Activated naive CD4-positive, alpha-beta T cell treated with anti-CD3 and anti-CD28 coated beads, Interleukin-2, amount 50 U/mL, for 72 hours (primary cell): ENCODE results near the gene PHLDA1. TPM values are rescaled to one million over a fixed set of nuclear protein-coding genes. Genes with fewer than 3 reads are reported as not detected.
A peak's percentile ranks its signal among the peaks of the same experiment; 100 is the strongest.
"Not testable (repeated sequence)": the region's sequence is repeated elsewhere in the genome, so short reads cannot be mapped to it uniquely, and the experiment has no call there.

Experiments
- ATAC-seq, 2 donors: fragments of 150-1000 bp; cut with Tn5 transposase; 2 replicates each; pipeline ENCODE4 v1.10.0; 2021; ENCODE audit warnings: mild to moderate bottlenecking in 2 of 2, moderate library complexity in 2 of 2
- DNase-seq, 2 donors: peaks; one replicate each; pipeline ENCODE4 v3.0.0; 2021 to 2022; ENCODE audit warnings: low spot score in 2 of 2
- H3K27ac Mint-ChIP-seq, 2 donors: one replicate each; pipeline ENCODE4 v1.8.0; 2022; ENCODE audit warnings: mild to moderate bottlenecking in 2 of 2, mixed read lengths in 2 of 2
- H3K36me3 Mint-ChIP-seq, 2 donors: one replicate each; pipeline ENCODE4 v1.8.0; 2022; ENCODE audit warnings: mixed read lengths in 2 of 2
- H3K9me3 Mint-ChIP-seq, 2 donors: one replicate each; pipeline ENCODE4 v1.8.0; 2022; ENCODE audit warnings: mixed read lengths in 2 of 2
- total RNA-seq, 2 donors: library from RNA; stranded (reverse); gene quantifications; one replicate each; pipeline ENCODE4 v1.2.3, GENCODE V29; 2022

Gene PHLDA1
- total RNA-seq, 2 donors from 2014 or later: 5.5 to 15.1 TPM

DNA sequence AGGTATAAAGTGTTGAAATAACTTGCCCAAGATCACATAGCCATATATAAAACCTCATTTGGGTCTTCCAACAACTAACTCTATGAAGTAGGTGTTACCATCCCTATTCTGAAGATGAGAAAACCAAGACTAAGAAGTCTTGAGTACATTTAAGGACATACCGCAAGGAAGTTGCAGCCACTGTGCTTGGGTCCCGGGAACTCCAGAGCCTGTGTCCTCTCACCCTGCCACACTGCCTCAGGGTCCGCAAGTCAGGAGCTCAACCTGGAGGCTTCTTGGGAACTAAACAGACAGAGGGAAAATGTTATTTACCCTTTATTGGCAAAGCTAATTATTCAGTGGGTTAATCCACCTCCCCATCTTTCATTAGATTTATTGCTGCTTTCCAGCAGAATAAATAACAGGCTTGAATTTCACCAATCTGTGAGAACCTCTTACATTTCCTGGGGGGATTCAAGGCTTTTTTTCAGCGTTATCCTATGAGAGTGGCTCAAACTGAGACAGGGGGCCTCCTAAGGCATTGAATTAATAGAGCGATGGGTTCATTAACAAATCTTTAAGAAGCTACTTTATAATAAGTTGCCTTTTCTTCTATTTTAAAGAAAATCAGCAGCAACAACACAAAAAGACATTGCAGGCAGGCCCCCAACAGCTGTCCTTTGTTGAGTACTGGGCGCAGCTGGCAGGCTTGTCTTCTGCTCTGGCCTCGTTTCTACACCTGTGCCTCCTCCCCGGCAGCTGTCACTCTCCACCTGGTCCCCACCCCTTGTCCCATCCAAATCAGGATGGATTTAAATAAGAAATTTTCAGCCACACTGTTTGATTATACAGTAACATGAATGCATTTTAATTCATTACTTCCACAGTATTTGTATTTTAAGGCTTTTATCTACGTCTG is 25.3 kb downstream of the PHLDA1 start:
- H3K36me3 Mint-ChIP-seq: peaks cover 6% of the 10 kb centered on the region in 2 donors
- H3K9me3 Mint-ChIP-seq: peaks cover 0 to 6% of the 10 kb centered on the region in 2 donors
- ATAC-seq (no peak), DNase-seq (no peak)
- H3K27ac Mint-ChIP-seq: no peak overlapping the region

DNA sequence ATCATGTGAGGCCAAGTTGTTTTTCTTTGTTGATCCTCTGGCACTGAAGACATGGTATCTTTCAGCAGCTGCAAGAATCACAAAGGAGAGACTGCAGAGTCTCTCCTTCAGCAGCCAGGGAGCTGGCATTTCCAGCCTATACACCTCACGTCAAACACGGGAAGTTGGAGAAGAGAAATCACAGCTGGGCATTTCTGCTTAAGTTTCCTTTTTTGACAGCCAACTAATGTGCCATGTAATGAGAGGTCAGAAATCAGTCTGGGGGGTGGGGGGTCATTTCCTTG is 28.3 kb downstream of the PHLDA1 start:
- Mint-ChIP-seq H3K9me3 (peaks cover 0 to 6% of the 10 kb centered on the region in 2 donors), H3K27ac (no peak overlapping the region), H3K36me3 (peaks cover 6% of the 10 kb centered on the region in 2 donors)
- DNase-seq (no peak), ATAC-seq (no peak)

DNA sequence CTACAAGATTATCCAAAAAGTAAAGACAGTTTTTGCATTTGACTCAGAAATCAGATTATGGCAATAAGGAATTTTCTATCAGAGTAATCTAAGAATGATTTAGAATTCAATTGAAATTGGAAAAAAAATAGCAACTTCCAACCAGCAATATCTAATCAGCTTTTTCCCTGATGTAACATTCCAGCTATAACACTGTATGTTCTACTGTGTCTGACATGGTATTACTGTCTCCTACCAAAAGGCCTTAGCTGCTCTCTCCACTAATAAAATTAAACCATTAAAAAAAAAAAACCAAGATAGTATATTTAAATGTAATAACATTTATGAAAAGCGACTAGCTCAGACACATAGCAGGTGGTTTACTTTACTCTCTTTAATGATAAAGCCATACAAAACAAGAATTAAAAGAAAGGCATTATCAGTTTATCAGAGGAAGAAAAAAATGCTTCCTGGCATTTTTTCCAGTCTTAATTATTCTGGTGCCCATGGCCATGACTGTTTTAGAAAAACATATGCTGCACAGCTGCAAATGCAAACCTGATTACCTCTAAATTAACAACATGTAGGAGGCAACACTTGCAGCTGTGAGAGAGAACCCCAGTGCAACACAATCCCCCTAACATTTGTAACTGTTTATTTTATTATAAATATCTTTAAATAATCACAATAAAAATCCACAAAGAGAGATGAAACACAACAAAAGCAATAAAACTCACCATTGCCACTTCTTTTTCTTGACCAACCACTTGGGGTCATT is 28.8 kb downstream of the PHLDA1 start:
- peaks cover 6% of the 10 kb centered on the region in 2 donors for H3K36me3 Mint-ChIP-seq
- peaks cover 0 to 6% of the 10 kb centered on the region in 2 donors for H3K9me3 Mint-ChIP-seq
- DNase-seq (no peak), ATAC-seq (no peak)
- H3K27ac Mint-ChIP-seq: no peak overlapping the region

DNA sequence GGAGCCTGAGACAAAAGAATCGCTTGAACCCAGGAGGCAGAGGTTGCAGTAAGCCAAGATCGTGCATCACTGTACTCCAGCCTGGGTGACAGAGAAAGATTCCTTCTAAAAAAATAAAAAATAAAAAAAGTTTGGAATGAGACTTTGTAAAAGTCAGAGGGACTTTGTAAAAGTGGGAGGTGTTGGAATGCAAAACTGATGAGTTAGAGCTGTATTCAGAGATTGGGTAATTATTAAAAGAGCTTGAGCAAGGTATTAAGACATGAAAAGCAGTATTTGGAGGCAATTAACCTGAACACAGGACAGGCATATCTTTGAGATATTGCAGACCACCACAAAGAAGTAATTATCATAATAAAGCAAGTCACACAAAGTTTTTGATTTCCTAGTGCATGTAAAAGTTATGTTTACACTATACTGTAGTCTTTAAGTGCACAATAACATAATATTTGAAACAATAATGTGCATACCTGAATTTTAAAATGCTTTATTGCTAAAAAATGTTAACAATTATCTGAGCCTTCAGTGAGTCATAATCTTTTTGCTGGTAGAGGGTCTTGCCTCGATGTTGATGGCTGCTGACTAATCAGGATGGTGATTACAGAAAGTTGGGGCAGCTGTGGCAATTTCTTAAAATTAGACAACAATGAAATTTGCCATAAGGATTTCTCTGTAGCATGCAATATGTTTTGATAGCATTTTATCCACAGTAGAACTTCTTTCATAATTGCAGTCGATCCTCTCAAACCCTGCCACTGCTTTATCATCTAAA is 33.1 kb downstream of the PHLDA1 start:
- no peaks in the 10 kb centered on the region for H3K9me3 Mint-ChIP-seq
- H3K27ac Mint-ChIP-seq: no peak overlapping the region
- no peak for ATAC-seq
- no peak for DNase-seq
- no peaks in the 10 kb centered on the region for H3K36me3 Mint-ChIP-seq

DNA sequence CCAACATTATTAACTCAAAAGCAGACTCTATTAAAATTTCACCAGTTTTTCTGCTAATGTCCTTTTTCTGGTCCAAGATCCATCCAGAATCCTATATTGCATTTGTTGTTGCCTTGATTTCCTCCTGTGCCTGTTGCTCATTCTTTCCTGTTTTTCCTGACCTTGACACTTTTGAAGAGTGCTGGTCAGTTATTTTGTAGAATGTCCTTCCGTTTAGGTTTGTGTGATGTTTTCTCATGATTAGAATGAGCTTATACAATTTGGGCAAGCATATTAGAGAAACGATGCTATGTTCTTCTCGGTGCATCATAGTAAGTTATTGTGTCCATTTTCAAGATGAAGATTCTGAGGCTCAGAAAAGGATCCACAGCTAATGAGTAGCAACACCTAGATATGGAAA is 33.9 kb downstream of the PHLDA1 start:
- Mint-ChIP-seq H3K36me3 (no peaks in the 10 kb centered on the region), H3K27ac (no peak overlapping the region), H3K9me3 (no peaks in the 10 kb centered on the region)
- no peak for DNase-seq
- ATAC-seq: no peak

DNA sequence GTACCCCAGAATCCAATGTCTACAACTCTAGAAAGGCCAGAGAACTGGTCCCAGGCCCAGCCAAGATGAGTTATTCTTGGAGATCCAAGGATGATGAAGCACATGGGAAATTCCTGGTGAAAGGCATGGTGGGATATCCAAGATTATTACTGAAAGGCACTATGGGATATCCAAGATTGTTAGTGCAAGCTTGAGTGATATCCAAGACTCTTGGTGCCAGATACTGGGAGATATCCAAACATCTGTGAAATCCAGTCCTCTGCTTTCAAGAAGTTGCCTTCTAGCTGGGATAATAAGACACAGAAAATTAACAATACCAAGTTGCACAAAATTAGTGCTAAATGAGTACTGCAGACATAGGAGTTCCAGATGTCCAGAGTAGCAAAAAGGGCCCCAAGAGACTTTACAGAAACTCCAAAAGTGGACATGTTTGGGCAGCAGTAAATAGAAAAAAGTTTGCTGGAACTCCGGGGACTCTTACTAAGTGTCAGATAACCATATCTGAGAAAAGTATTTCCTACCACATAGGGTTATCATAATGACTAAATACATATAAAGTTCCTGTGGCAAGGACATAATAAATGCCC is 34.6 kb downstream of the PHLDA1 start:
- no peak for DNase-seq
- no peak overlapping the region for H3K27ac Mint-ChIP-seq
- peak in 1 of 2 donors; percentile 18 for ATAC-seq
- no peaks in the 10 kb centered on the region for H3K36me3 Mint-ChIP-seq
- H3K9me3 Mint-ChIP-seq: no peaks in the 10 kb centered on the region

DNA sequence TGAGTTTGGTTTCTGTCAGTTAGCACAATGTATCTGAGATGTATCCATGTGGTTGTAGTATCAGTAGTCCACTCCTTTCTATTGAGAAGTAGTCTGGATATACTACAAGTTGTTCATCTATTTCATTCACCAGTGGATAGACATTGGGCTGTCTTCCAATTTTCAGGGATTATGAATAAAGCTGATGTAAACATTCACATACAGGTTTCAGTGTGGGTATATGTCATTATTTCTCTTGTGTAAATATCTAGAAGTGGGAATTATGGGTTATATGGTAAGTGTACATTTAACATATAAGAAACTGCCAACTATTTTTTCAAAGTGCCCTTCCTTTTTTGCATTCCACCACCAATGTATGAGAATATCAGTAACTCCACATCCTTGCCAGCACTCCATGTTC is 35.9 kb downstream of the PHLDA1 start:
- Mint-ChIP-seq H3K36me3 (peaks cover 0 to under 1% of the 10 kb centered on the region in 2 donors), H3K9me3 (no peaks in the 10 kb centered on the region), H3K27ac (no peak overlapping the region)
- ATAC-seq: no peak
- no peak for DNase-seq

DNA sequence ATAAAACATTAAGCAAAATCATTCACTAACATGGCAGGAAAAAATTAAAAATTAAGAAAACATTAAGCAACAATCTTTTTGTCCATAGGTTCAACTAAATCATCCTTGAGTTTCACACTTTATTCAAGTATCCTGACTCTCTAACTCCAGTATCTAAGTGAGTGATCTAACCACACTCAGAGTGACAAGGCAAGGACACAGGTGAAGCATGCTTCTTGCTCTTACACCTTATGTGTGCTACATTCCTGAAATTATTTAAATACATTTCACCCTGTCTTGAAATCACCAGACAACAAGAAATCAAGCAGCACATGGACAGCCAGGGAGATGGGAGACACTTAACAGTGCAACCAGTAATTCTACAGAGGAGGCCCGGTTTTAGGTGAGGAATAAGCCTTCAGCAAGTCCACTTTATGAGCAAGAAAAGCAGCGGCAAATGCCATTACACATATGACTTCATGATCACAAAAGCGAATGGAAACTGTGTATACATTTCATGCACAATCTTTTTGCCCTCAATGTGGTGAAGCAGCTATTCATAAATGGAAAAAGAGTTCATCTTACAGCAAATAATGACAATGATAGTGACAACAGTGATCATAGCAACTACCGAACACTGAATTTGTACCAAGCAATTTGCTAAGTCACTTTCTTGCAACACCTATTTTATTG is 37.4 kb downstream of the PHLDA1 start:
- peaks cover 0 to 10% of the 10 kb centered on the region in 2 donors for H3K36me3 Mint-ChIP-seq
- peaks cover 0 to 7% of the 10 kb centered on the region in 2 donors for H3K9me3 Mint-ChIP-seq
- DNase-seq (peak in 1 of 2 donors; percentile 31), ATAC-seq (peak; percentile 81 to 94)
- H3K27ac Mint-ChIP-seq: peak overlapping the region; percentile 50 to 61

DNA sequence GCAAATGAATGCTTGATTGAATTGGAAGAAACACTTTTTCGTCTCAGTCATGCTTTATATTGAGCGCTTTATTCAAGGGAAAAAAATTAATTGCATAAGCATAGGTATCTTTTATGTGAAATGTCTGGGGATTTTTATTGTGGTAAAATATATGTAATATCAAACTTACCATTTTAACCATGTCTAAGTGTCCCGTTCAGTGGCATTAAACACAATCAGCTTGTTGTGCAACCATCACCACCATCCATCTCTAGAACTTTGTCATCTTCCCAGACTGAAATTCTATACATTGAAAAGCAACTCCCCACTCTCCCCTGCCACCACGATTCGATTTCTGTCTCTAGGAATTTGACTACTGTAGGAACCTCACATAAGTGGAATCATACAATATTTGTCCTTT is 39.8 kb downstream of the PHLDA1 start:
- ATAC-seq: no peak
- Mint-ChIP-seq H3K27ac (no peak overlapping the region), H3K36me3 (peaks cover 7 to 23% of the 10 kb centered on the region in 2 donors), H3K9me3 (peaks cover 11 to 12% of the 10 kb centered on the region in 2 donors)
- no peak for DNase-seq

DNA sequence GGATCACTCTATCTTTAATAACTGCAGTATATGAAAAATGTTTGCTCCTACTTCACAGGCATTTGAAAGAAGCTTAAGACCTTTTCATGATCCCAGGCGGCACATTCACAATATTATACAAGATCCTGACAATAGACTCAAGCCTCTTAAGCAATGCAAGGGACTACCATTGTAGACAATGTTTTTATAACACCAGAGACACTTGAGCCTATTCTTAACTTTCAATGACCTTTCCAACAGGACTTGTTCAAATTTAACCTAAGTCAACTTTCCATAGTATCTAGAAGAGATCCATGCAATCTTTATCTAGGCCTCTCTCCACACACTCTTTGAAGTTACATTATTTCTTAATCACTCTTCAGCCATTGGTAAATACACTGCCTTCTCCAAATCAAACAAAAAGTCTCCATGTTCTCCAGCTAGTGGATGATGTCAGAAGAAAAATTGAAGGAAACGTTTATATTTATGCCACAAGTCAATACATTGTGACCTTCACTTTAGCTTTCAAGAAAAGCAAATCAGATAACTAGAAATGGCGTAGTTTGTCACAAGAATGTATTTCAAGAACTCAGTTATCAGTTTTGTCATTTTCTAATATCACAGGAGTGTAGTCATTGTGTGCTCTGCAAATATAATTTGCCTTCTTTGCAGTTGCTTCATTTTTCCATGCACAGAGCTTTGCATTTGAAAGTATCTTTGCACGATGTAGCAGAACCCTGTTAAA is 41.2 kb downstream of the PHLDA1 start:
- H3K9me3 Mint-ChIP-seq: peaks cover 11 to 12% of the 10 kb centered on the region in 2 donors
- DNase-seq: no peak
- H3K27ac Mint-ChIP-seq: no peak overlapping the region
- no peak for ATAC-seq
- peaks cover 7 to 23% of the 10 kb centered on the region in 2 donors for H3K36me3 Mint-ChIP-seq

DNA sequence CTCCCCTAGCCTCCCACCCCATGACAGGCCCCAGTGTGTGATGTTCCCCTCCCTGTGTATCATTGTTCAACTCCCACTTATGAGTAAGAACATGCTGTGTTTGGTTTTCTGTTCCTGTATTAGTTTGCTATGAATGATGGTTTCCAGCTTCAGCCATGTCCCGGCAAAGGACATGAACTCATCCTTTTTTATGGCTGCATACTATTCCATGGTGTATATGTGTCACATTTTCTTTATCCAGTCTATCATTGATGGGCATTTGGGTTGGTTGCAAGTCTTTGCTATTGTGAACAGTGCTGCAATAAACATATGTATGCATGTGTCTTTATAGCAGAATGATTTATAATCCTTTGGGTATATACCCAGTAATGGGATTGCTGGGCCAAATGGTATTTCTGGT is 43.9 kb downstream of the PHLDA1 start:
- Mint-ChIP-seq H3K9me3 (peaks cover 11 to 12% of the 10 kb centered on the region in 2 donors), H3K36me3 (peaks cover 7 to 23% of the 10 kb centered on the region in 2 donors)
- not testable (repeated sequence) for DNase-seq, H3K27ac Mint-ChIP-seq
- ATAC-seq: peak in 1 of 2 donors; percentile 34

DNA sequence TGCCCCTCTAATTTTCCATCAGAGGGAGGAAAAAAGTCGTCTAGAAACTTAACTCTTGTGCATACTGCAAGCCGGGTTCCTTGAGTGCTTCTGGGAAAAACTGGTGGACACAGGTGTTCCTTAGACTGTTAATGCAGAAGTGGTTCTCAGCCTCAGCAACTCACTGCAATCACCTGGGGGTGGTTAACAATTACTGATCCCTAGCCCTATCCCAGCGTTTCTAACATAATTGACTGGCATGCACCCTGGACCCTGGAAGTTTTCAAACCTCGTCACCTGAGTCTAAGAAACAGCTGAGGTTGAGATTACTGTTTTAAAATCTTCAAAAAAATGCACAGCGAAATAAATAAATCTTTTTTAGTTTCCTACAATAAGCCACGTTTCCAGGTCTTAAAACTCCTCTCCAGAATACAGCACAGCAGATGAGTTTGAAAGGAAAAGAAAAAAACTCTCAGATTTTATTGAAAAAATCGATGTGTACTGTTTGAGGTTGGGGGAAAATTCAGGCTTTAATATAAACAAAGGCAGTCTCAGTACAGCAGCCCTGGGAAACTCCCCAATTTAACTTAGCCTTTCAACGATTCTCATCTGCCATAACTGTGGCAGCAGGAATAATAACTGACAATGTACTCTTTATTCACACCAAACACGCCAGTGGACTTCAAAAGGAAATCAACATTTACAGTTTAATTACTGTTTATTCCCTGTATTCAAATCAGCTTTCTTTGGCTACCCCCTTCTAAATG is 45.4 kb downstream of the PHLDA1 start:
- Mint-ChIP-seq H3K27ac (no peak overlapping the region), H3K9me3 (peaks cover 11 to 12% of the 10 kb centered on the region in 2 donors)

DNA sequence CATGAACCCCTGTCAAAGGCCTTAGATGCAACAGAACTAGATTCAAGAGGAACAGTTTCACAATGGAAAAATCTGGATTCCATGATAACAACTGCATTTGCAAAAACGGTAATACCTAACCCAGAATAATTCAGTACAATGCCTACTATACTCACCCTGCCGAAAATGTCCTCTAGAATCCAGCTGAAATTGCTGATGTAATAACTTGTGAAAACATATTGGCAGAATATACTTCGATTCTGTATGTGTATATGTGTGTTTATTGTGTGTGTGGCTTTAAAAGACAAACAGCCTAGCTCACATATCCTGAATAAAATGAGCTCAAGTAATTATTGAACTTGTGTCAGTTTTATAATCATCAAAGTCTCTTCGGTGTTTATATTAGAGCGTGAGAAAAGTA is 46.0 kb downstream of the PHLDA1 start:
- no peak for DNase-seq
- peaks cover 11 to 12% of the 10 kb centered on the region in 2 donors for H3K9me3 Mint-ChIP-seq
- H3K27ac Mint-ChIP-seq: no peak overlapping the region

More for the DNA sequence above, 45.4 kb downstream of the PHLDA1 start:
- H3K36me3 Mint-ChIP-seq: peaks cover 7 to 23% of the 10 kb centered on the region in 2 donors
- ATAC-seq (no peak), DNase-seq (no peak)

DNA sequence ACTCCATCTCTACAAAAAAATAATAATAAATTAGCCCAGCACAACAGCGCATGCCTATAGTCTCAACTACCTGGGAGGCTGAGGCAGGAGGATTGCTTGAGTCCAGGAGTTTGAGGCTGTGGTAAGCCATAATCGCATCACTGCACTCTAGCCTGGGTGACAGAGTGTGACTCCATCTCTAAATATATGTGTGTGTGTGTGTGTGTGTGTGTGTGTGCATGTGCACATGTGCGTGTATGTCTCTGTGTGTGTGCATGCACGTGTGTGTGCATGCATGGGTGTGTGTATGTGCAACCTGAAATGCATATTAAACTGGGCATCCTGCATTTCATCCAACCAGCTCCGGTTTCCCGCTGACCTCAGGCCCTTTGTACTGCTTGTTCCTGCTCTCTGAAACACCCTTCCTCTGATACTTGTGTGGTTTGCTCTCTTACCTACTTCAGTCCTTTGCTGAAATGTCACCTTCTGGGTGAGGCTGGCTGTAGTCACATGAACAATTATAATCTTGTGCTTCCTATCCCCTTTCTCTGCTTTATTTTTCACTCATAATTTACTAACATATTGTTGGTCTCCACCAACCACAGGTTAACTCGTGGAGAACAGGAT is 46.9 kb downstream of the PHLDA1 start:
- Mint-ChIP-seq H3K36me3 (peaks cover 7 to 13% of the 10 kb centered on the region in 2 donors), H3K9me3 (peaks cover 5 to 11% of the 10 kb centered on the region in 2 donors), H3K27ac (peak overlapping the region in 1 of 2 donors; percentile 7)
- ATAC-seq: peak; percentile 40 to 73
- no peak for DNase-seq

More for the DNA sequence above, 46.0 kb downstream of the PHLDA1 start:
- no peak for ATAC-seq
- H3K36me3 Mint-ChIP-seq: peaks cover 7 to 21% of the 10 kb centered on the region in 2 donors
